Heart left ventricle (tissue), 13 donors: ENCODE data around the gene ZNF844.

Source experiments
- POLR2A ChIP-seq, 2 donors: fragments of 450-650 bp; IDR thresholded peaks; one replicate each; pipeline ENCODE4 v1.6.1; 2017; ENCODE audit warnings: antibody characterized with exemption in 2 of 2, mild to moderate bottlenecking in 2 of 2, moderate library complexity in 2 of 2
- TF ChIP-seq, protein P1 (sequence below), 12 donors: fragments of 200-600 bp; sonication (generic) in 4 of 12; IDR thresholded peaks; one replicate each; pipeline versions ENCODE4 v1.5.0 to v1.8.0; 2018 to 2022; ENCODE audit warnings: antibody characterized with exemption in 12 of 12, mild to moderate bottlenecking in 5 of 12
- donor health status: ischemic (EF 13 %, LVEDD 7.1; RV severe dilation, severe dysfunction).
- donor health status: DM: no; HTN: yes; CAD: no.
- donor health status: DM: no; HTN: no; CAD: no.
- donor health status: ischemic (EF 25% LVEDD 6.9; RV normal size, moderate dysfunction).
- donor health status: ischemic (EF 25% LVEDD 5.7; RV mildly dilated, moderate dysfunction).
- donor health status: ischemic (EF 35%, LVEDD 5.7; RV mildly dilated, moderate dysfunction).
- donor health status: nonischemic (EF 11% LVEDD 7.7; RV severe dilation, severe dysfunction).
- donor health status: DM: yes; HTN: yes; CAD: no.
- donor health status: PGD.
- donor health status: ischemic (EF 29% LVEDD 5.4; RV normal size, mild dysfunction).
- donor health status: nonischemic (EF 23%, LVEDD 6.1; RV moderate dilation, normal function).

DNA sequence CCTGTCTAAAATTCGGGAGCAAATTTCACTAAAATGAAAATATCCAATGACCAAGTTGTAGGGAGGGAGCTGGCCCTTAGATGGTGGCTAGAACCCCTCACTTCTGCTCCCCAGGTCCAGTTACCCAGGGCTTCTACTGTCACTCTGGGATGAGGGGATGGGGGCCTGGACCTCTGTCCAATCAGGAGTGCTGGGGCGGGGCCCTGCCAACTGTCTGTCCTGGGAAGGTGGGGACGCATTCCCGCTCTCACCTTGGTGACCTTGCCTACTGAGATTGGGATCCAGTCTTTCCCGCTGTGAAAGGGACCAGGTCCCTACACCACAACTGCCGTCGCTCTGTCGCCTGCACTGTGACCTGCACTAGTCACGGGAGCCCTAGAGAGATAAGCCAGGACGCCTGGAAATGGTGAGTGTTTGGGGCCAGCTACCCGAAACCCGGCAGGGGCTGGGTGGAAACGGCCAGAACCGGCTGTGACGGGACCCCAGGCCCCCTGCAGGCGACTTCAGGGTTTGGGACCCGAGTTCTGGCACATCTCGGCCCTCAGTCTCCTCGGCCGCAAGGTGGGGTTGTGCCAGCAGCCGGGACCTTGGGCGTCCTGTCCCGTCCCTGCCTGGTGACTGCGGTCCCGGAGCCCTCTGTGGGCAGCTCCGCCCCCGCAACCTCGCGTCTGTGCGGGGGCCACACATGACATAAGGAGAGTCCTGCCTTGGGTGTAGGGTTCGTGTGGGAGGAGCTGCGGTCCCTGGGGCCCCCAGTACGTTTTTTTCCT, 52.9 kb downstream of the ZNF844 start:
- TF ChIP-seq, protein P1, sequence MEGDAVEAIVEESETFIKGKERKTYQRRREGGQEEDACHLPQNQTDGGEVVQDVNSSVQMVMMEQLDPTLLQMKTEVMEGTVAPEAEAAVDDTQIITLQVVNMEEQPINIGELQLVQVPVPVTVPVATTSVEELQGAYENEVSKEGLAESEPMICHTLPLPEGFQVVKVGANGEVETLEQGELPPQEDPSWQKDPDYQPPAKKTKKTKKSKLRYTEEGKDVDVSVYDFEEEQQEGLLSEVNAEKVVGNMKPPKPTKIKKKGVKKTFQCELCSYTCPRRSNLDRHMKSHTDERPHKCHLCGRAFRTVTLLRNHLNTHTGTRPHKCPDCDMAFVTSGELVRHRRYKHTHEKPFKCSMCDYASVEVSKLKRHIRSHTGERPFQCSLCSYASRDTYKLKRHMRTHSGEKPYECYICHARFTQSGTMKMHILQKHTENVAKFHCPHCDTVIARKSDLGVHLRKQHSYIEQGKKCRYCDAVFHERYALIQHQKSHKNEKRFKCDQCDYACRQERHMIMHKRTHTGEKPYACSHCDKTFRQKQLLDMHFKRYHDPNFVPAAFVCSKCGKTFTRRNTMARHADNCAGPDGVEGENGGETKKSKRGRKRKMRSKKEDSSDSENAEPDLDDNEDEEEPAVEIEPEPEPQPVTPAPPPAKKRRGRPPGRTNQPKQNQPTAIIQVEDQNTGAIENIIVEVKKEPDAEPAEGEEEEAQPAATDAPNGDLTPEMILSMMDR (IDR thresholded peaks at IDR 0.05) = no peak
- TF ChIP-seq POLR2A (IDR thresholded peaks at IDR 0.05) = no peak
